Immature natural killer cell (primary cell): ENCODE results near the gene TMEM167B. TPM values are rescaled to one million over a fixed set of nuclear protein-coding genes. Genes with fewer than 3 reads are reported as not detected.
A peak's percentile ranks its signal among the peaks of the same experiment; 100 is the strongest.

ENCODE experiments used
- DNase-seq, 3 donors: peaks; one replicate each; pipeline ENCODE4 v3.0.0; 2022; ENCODE audit warnings: mixed read lengths in 1 of 3
- H3K27ac Mint-ChIP-seq, 6 donors: one replicate each; pipeline ENCODE4 v1.8.0; 2020; ENCODE audit warnings: mixed read lengths in 6 of 6, mild to moderate bottlenecking in 5 of 6, inconsistent platforms in 4 of 6, moderate library complexity in 3 of 6
- H3K27me3 Mint-ChIP-seq, 3 donors: one replicate each; pipeline ENCODE4 v1.8.0; 2020 to 2021; ENCODE audit warnings: low read depth in 3 of 3, mild to moderate bottlenecking in 3 of 3, mixed read lengths in 3 of 3, moderate library complexity in 3 of 3, inconsistent platforms in 1 of 3
- H3K36me3 Mint-ChIP-seq, 3 donors: one replicate each; pipeline ENCODE4 v1.8.0; 2020; ENCODE audit warnings: mixed read lengths in 3 of 3, inconsistent platforms in 2 of 3, mild to moderate bottlenecking in 2 of 3
- H3K4me1 Mint-ChIP-seq, 2 donors: one replicate each; pipeline ENCODE4 v1.8.0; 2020; ENCODE audit warnings: inconsistent platforms in 2 of 2, mild to moderate bottlenecking in 2 of 2, mixed read lengths in 2 of 2, moderate library complexity in 1 of 2
- H3K4me3 Mint-ChIP-seq, 5 donors: one replicate each; pipeline ENCODE4 v1.8.0; 2020; ENCODE audit warnings: mild to moderate bottlenecking in 5 of 5, mixed read lengths in 5 of 5, inconsistent platforms in 3 of 5, moderate library complexity in 3 of 5
- H3K9me3 Mint-ChIP-seq, 6 donors: one replicate each; pipeline ENCODE4 v1.8.0; 2020; ENCODE audit warnings: mild to moderate bottlenecking in 6 of 6, mixed read lengths in 6 of 6, inconsistent platforms in 4 of 6, moderate library complexity in 3 of 6
- polyA plus RNA-seq, 3 donors: library from polyadenylated mRNA; unstranded; fragments of 300-500 nt; fragmentation: Illumina TruSeq; gene quantifications; one replicate each; pipeline ENCODE4 v1.2.3, GENCODE V29; 2021

The TMEM167B gene
- polyA plus RNA-seq, 3 donors from 2014 or later, result 32.4 to 44.3 (median 44.3) TPM

DNA sequence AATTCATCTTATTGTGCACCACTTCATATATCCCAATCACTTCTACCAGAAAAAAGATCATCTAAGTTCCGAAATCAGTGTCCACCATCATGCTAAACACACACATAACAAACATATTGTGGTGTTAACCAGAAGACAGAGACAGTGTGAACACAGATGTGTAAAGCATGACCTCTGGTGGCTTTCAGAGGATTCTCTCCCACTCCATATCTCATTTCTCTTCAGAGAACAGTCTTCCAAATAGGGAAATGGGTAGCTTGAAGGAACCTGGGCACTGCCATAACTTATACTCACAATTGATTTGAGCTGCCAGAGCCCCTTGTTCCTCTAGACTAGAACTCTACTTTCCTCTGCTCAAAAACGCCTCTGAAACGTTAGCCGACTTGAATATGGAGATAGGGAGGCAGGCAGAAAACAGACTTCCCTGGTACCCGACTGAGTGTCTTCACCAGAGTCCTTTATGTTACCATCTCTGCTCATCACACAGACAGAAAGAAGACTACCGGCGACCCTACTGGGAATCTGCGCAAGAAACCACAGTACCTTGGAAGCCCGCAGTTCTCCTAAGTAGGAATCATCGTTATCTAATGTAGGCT lies 21.6 kb downstream of the TMEM167B start:
- peak overlapping the region; percentile 73 to 90 (median 85) for H3K27ac Mint-ChIP-seq
- H3K36me3 Mint-ChIP-seq, result no peaks in the 10 kb centered on the region
- peaks cover 26 to 29% of the 10 kb centered on the region in 2 donors for H3K4me1 Mint-ChIP-seq
- DNase-seq, result peak; percentile 9 to 14 (median 14)
- peak overlapping the region; percentile 84 to 93 (median 87) for H3K4me3 Mint-ChIP-seq
- H3K27me3 Mint-ChIP-seq, result peaks cover 21 to 47% (median 21%) of the 10 kb centered on the region in 3 donors
- H3K9me3 Mint-ChIP-seq, result peaks cover 0 to 2% (median 0%) of the 10 kb centered on the region in 6 donors

DNA sequence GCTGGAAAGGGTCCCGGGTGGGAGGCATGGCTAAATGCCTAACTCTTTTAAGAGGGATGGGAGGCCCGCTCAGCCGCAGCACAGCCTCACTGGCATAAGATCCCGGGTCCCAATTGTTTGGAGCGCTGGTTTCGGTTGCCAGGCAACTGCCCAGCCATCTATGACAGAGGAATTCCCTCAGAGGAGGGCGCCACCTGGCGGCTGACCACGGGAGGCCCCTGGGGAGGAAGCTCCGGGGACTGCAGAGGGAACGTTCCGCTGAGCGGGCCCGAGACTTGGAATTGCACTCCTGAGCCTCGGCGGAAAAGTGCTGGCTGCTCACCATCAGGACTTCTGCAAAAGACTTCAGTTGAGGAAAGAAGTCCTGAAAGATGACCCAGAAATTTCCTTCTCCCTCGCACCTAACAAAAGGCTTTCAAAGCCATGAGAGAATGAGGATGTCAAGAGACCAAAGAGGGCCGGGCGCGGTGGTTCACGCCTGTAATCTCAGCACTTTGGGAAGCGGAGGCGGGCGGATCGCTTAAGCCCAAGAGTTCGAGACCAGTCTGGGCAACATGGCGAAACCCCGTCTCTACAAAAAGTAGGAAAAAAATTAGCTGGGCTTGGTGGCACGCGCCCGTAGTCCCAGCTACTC lies 22.2 kb downstream of the TMEM167B start:
- H3K27me3 Mint-ChIP-seq, result peaks cover 18 to 47% (median 23%) of the 10 kb centered on the region in 3 donors
- peak overlapping the region; percentile 84 to 93 (median 87) for H3K4me3 Mint-ChIP-seq
- peaks cover 0 to 2% (median 0%) of the 10 kb centered on the region in 6 donors for H3K9me3 Mint-ChIP-seq
- H3K36me3 Mint-ChIP-seq, result no peaks in the 10 kb centered on the region
- H3K4me1 Mint-ChIP-seq, result peaks cover 26 to 29% of the 10 kb centered on the region in 2 donors
- peak overlapping the region; percentile 73 to 90 (median 85) for H3K27ac Mint-ChIP-seq
- DNase-seq, result peak; percentile 85 to 86 (median 85)

DNA sequence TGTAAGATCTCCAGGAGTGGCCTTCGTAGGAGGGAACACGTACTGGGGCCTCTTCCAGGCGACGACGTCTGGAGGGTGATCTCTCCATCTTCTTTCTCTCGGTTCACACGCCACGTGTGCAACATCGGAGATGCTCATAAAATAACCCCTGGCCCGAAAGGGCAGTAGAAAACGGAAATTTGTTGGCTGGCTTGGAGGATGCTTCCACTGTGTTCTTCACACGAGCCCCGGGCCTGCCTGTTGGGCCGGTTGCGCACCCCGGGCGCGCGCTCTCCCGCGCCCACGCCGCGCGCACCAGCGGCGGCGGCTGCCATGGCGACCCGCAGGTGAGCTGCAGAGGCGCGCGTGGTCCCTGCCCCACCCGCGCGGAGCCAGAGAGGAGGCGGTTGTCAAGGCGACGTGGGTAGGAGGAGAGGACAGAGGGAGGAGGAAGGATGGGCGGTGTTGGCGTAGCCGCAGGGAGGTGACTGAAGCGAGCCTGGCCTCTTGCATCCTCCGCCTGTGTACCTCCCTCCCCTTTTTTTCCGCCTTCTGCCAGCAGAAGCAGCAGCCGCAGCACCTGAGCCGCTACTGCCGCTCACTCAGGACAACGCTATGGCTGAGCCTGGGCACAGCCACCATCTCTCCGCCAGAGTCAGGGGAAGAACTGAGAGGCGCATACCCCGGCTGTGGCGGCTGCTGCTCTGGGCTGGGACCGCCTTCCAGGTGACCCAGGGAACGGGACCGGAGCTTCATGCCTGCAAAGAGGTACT lies 23.2 kb downstream of the TMEM167B start, which contains the start of gene ELAPOR1:
ELAPOR1 (plus strand) TSS at position 526 of the 752 bp plus-strand sequence; CDS start at position 595, 69 bp downstream.
- DNase-seq, result peak; percentile 73 to 77 (median 77)
- H3K4me3 Mint-ChIP-seq, result peak within 1 kb of the TSS; percentile 84 to 93 (median 87)
- peak within 1 kb of the TSS; percentile 73 to 90 (median 85) for H3K27ac Mint-ChIP-seq
- H3K27me3 Mint-ChIP-seq, result peaks cover 17 to 47% (median 28%) of the 10 kb centered on the region in 3 donors
- H3K36me3 Mint-ChIP-seq, result no peaks in the 10 kb centered on the region
- H3K9me3 Mint-ChIP-seq, result peaks cover 0 to 2% (median 0%) of the 10 kb centered on the region in 6 donors
- peaks cover 26 to 29% of the 10 kb centered on the region in 2 donors for H3K4me1 Mint-ChIP-seq

GRCh38 chr1:109114342-109114674 lies 23.7 kb downstream of the TMEM167B start:
- peaks cover 17 to 47% (median 28%) of the 10 kb centered on the region in 3 donors for H3K27me3 Mint-ChIP-seq
- peaks cover 26 to 29% of the 10 kb centered on the region in 2 donors for H3K4me1 Mint-ChIP-seq
- peak overlapping the region; percentile 57 to 93 (median 84) for H3K4me3 Mint-ChIP-seq
- no peaks in the 10 kb centered on the region for H3K36me3 Mint-ChIP-seq
- peak overlapping the region in 3 of 6 donors; percentile 4 to 73 (median 50) for H3K27ac Mint-ChIP-seq
- H3K9me3 Mint-ChIP-seq, result peaks cover 0 to 2% (median 0%) of the 10 kb centered on the region in 6 donors
- DNase-seq, result no peak

DNA sequence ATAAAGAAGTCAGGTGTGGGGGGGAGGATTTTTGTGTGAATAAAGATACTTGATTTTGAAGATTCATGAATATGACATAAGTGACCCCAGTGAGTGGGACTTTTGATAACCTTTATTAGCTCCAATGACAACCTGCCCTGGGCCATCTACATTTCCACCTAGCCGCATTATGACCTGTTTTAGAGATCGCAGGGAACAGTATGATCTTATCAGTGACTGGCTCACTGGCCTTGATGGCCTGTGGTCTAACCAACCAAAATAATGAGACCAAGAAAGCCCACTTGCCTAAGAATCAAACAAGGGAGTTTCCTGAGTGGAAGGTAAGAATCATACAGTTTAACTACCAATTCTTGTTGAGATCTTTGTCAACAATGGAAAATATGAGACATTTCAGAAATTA lies 25.1 kb downstream of the TMEM167B start:
- Mint-ChIP-seq H3K4me1 (peaks cover 26 to 29% of the 10 kb centered on the region in 2 donors), H3K36me3 (no peaks in the 10 kb centered on the region), H3K9me3 (peaks cover 0 to 2% (median 0%) of the 10 kb centered on the region in 6 donors), H3K27me3 (peaks cover 17 to 35% (median 28%) of the 10 kb centered on the region in 3 donors), H3K4me3 (no peak overlapping the region), H3K27ac (no peak overlapping the region)
- DNase-seq, result no peak

DNA sequence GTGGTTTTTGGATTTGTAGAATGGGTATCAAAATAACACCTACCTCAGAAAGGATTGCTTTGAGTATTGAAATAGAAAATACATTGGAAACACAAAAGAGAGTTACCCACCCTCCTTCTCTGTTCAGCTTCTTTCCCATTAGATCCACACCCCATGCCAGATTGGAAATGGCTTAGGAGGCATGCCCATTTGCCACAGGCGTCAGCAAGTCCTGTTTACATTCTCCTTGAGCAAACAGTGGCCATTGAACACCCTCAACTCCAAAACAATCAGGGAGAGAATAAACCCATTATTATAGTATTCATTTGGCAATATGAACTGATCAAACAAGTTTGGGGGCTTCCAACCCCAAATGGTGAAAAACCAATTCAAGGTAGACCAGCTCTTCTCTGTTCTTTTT lies 25.7 kb downstream of the TMEM167B start:
- H3K4me3 Mint-ChIP-seq, result no peak overlapping the region
- DNase-seq, result no peak
- H3K4me1 Mint-ChIP-seq, result peaks cover 26 to 29% of the 10 kb centered on the region in 2 donors
- H3K36me3 Mint-ChIP-seq, result no peaks in the 10 kb centered on the region
- H3K27ac Mint-ChIP-seq, result no peak overlapping the region
- peaks cover 0 to 2% (median 0%) of the 10 kb centered on the region in 6 donors for H3K9me3 Mint-ChIP-seq
- H3K27me3 Mint-ChIP-seq, result peaks cover 17 to 31% (median 28%) of the 10 kb centered on the region in 3 donors

DNA sequence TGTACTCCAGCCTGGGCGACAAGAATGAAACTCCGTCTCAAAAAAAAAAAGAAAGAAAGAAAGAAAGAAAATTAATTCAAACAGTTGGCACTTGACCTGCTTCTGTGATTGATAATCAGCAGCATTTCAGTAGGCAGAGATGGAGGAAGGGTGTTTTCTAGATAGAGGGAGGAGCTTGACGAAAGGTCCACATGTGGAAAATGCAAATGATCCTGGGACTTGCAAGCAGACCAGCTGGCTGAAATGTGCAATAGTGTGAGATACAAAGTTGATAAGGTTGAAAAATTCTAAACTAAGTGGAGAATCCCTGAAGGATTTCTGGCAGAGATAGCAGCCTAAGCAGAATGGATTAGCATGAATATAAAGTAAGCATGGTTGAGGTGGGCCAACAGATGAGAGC lies 27.5 kb downstream of the TMEM167B start:
- peaks cover 9 to 21% (median 18%) of the 10 kb centered on the region in 3 donors for H3K27me3 Mint-ChIP-seq
- H3K4me3 Mint-ChIP-seq, result no peak overlapping the region
- no peaks in the 10 kb centered on the region for H3K36me3 Mint-ChIP-seq
- peaks cover 17 to 18% of the 10 kb centered on the region in 2 donors for H3K4me1 Mint-ChIP-seq
- H3K27ac Mint-ChIP-seq, result no peak overlapping the region
- peaks cover 0 to 1% (median 0%) of the 10 kb centered on the region in 6 donors for H3K9me3 Mint-ChIP-seq
- no peak for DNase-seq

GRCh38 chr1:109120356-109120755 lies 29.8 kb downstream of the TMEM167B start:
- Mint-ChIP-seq H3K4me3 (no peak overlapping the region), H3K27ac (no peak overlapping the region), H3K9me3 (no peaks in the 10 kb centered on the region), H3K36me3 (no peaks in the 10 kb centered on the region), H3K4me1 (no peaks in the 10 kb centered on the region), H3K27me3 (peaks cover 0 to 7% (median 0%) of the 10 kb centered on the region in 3 donors)
- no peak for DNase-seq

DNA sequence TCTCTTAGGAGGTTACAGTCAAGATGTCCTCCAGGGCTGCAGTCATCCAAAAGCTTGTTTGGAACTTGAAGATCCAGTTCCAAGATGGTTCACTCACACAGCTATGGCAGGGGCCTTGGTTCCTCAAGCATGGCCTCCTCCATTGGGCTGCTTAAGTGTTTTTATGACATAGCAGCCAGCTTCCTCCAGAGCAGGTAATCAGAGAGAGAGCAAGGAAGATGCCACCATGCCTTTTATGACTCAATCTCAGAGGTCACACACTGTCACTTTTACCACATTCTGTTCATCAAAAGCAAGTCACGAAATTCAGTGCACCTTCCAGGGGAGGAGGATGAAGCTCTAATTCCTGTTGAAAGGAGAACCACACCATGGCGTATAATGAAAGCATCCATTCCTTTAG lies 40.5 kb downstream of the TMEM167B start:
- Mint-ChIP-seq H3K27ac (no peak overlapping the region), H3K36me3 (no peaks in the 10 kb centered on the region), H3K27me3 (peaks cover 0 to 6% (median 2%) of the 10 kb centered on the region in 3 donors), H3K9me3 (no peaks in the 10 kb centered on the region), H3K4me1 (no peaks in the 10 kb centered on the region), H3K4me3 (no peak overlapping the region)
- DNase-seq, result no peak

GRCh38 chr1:109131800-109132199 lies 41.2 kb downstream of the TMEM167B start:
- no peak overlapping the region for H3K4me3 Mint-ChIP-seq
- H3K4me1 Mint-ChIP-seq, result no peaks in the 10 kb centered on the region
- DNase-seq, result no peak
- no peaks in the 10 kb centered on the region for H3K9me3 Mint-ChIP-seq
- no peak overlapping the region for H3K27ac Mint-ChIP-seq
- peaks cover 0 to 6% (median 2%) of the 10 kb centered on the region in 3 donors for H3K27me3 Mint-ChIP-seq
- H3K36me3 Mint-ChIP-seq, result no peaks in the 10 kb centered on the region

DNA sequence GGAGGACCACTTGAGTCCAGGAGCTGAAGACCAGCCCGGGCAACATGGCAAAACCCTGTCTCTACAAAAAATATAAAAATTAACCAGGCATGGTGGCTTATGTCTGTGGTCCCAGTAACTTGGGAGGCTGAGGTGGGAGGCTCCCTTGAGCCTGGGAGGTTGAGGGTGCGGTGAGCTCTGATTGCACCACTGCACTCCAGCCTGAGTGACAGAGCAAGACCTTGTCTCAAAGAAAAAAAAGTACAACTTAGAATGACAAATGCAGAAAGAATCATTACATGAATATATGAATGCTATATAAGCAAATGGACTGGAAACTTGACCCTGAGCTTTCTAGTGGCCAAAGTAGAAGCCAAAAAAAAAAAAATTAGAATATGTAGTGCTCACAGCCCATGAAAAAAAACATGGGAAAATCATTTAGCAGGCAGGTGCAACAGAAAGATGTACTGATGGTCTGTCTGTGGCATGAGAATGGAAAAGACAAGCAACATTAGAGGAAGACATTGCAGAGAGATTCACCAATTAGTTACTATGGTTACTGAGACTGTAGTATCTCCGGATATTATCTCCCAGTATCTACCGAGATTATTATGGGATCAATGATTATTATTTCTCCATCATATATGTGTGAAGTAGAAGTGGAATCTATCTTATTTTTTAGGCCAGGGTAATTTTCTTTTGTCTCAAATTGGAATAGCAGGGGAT lies 42.6 kb downstream of the TMEM167B start:
- Mint-ChIP-seq H3K36me3 (no peaks in the 10 kb centered on the region), H3K27me3 (peaks cover 0 to 6% (median 2%) of the 10 kb centered on the region in 3 donors), H3K27ac (no peak overlapping the region), H3K9me3 (no peaks in the 10 kb centered on the region), H3K4me3 (no peak overlapping the region), H3K4me1 (no peaks in the 10 kb centered on the region)
- DNase-seq, result no peak

GRCh38 chr1:109133815-109134214 lies 43.3 kb downstream of the TMEM167B start:
- Mint-ChIP-seq H3K27ac (no peak overlapping the region), H3K9me3 (no peaks in the 10 kb centered on the region), H3K36me3 (no peaks in the 10 kb centered on the region), H3K27me3 (peaks cover 0 to 6% (median 2%) of the 10 kb centered on the region in 3 donors), H3K4me1 (no peaks in the 10 kb centered on the region), H3K4me3 (no peak overlapping the region)
- DNase-seq, result no peak

DNA sequence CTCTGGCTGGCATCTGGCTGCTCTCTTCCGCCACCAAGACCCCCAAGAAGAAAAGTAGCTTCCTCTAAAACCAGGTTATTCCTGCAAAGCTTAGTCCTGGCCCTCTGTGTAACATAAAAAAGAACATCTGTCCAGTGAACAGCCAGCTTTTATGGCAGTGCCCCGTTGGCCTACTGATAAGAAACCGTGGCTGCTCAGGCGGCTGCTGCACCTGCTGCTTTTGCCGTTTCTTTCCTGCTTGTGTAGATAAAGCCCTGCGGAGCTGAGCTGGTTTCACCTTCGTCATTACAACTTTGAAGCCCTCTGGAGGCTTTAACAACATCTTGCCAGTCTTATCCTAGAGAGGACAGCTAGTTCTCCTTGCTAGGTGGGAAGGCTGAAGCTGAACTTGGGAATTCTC lies 43.9 kb downstream of the TMEM167B start:
- Mint-ChIP-seq H3K36me3 (no peaks in the 10 kb centered on the region), H3K9me3 (no peaks in the 10 kb centered on the region), H3K4me1 (no peaks in the 10 kb centered on the region), H3K27me3 (peaks cover 0 to 6% (median 2%) of the 10 kb centered on the region in 3 donors), H3K4me3 (no peak overlapping the region), H3K27ac (no peak overlapping the region)
- DNase-seq, result no peak
